SJSA1 (cell line): Measurements from ENCODE around the gene ERVK3-1. TPM values are rescaled to one million over a fixed set of nuclear protein-coding genes. Genes with fewer than 3 reads are reported as not detected.

Experiments used
- DNase-seq, 2 experiments: peaks; one replicate each; pipeline ENCODE4 v3.0.0-alpha.2; 2015 to 2020; ENCODE audit warnings: low spot score in 2 of 2, low read depth in 1 of 2
- H3K27ac ChIP-seq: fragments of 250-450 bp; sonication (Bioruptor Pico); 2 replicates; pipeline ENCODE4 v1.5.1; 2020; ENCODE audit warnings: mild to moderate bottlenecking, moderate library complexity
- H3K27me3 ChIP-seq: fragments of 250-450 bp; sonication (Bioruptor Pico); replicated peaks from 2 replicates; pipeline ENCODE4 v1.5.1; 2020; ENCODE audit warnings: mild to moderate bottlenecking, moderate library complexity
- H3K36me3 ChIP-seq: fragments of 250-450 bp; sonication (Bioruptor Pico); 2 replicates; pipeline ENCODE4 v1.5.1; 2020; ENCODE audit warnings: mild to moderate bottlenecking
- H3K4me1 ChIP-seq: fragments of 250-450 bp; sonication (Bioruptor Pico); replicated peaks from 2 replicates; pipeline ENCODE4 v1.6.1; 2021; ENCODE audit warnings: mild to moderate bottlenecking
- H3K4me3 ChIP-seq: fragments of 250-450 bp; sonication (Bioruptor Pico); 2 replicates; pipeline ENCODE4 v1.5.1; 2020; ENCODE audit warnings: mild to moderate bottlenecking
- H3K9me3 ChIP-seq: fragments of 250-450 bp; sonication (Bioruptor Pico); replicated peaks from 2 replicates; pipeline ENCODE4 v1.5.1; 2020; ENCODE audit warnings: mild to moderate bottlenecking
- total RNA-seq: library from RNA; depleted of rRNA; stranded (reverse); fragments of >200 nt; shearing (Covaris generic); gene quantifications from 2 replicates; pipeline ENCODE4 v1.2.3, GENCODE V29; 2014

Gene ERVK3-1
- total RNA-seq, 1 experiment from 2014 or later, result 44.4 TPM

GRCh38 chr19:58353717-58354477 lies 48.7 kb downstream of the ERVK3-1 start:
- Histone ChIP-seq H3K4me3 (no peak overlapping the region), H3K4me1 (peaks cover 7% of the 10 kb centered on the region), H3K27me3 (peaks cover 10% of the 10 kb centered on the region), H3K27ac (no peak overlapping the region), H3K36me3 (peaks cover 19% of the 10 kb centered on the region), H3K9me3 (peaks cover 7% of the 10 kb centered on the region)
- DNase-seq, result peak in 1 of 2 experiments; percentile 32

DNA sequence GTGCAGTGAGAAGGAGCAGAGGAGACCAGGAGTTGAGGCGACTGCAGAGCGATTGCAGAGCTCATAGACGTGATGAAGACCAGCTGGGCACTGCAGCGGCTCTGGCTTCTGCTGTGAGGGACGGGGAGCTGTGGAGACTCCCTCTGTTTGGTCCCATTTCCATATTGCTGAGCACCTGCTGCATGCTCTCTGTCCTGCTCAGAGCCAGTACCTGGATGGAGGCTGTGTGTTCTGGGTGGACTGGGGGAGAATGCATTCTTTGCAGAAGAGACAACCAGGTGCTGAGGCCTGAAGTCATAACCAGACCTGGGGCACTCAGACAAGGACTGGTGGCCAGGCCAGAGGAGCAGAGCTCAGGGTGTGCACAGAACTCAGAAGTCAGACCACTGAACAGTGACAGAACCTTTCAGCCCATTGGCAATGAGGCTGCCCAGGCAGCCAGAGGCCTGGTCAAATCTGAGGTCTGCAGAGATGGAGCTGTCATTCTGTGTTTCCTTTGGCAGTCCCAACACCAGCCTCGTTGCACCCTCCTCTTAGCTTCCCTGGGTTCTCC lies 49.4 kb downstream of the ERVK3-1 start:
- Histone ChIP-seq H3K27ac (no peak overlapping the region), H3K4me1 (peaks cover 7% of the 10 kb centered on the region), H3K27me3 (peaks cover 10% of the 10 kb centered on the region), H3K4me3 (no peak overlapping the region), H3K36me3 (peaks cover 19% of the 10 kb centered on the region), H3K9me3 (peaks cover 7% of the 10 kb centered on the region)
- no peak for DNase-seq

DNA sequence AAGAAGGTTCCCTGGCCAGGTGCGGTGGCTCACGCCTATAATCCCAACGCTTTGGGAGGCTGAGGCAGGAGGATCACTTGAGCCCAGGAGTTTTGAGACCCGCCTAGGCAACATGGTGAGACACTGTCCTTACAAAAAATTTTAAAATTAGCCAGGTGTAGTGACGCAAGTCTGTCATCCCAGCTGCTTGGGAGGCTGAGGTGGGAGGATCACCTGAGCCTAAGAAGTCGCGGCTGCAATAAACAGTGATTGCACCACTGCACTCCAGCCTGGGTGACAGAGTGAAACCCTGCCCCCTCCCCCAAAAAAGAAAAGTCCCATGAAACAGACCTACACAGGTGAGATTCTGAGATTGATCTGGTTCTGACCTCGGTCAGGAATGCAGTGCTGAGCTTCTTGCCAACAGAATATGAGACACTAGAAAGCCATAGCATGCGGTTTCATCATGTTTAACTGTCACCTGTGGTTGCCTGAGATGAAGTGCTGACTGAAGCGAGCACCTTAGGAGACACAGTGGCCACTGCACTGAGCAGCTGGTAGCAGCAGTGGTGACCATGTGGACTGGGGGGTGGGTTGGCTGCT lies 50.1 kb downstream of the ERVK3-1 start:
- no peak for DNase-seq
- H3K27me3 ChIP-seq, result peaks cover 10% of the 10 kb centered on the region
- no peak overlapping the region for H3K27ac ChIP-seq
- H3K4me3 ChIP-seq, result no peak overlapping the region
- H3K4me1 ChIP-seq, result peaks cover 7% of the 10 kb centered on the region
- H3K36me3 ChIP-seq, result peaks cover 16% of the 10 kb centered on the region
- peaks cover 7% of the 10 kb centered on the region for H3K9me3 ChIP-seq

DNA sequence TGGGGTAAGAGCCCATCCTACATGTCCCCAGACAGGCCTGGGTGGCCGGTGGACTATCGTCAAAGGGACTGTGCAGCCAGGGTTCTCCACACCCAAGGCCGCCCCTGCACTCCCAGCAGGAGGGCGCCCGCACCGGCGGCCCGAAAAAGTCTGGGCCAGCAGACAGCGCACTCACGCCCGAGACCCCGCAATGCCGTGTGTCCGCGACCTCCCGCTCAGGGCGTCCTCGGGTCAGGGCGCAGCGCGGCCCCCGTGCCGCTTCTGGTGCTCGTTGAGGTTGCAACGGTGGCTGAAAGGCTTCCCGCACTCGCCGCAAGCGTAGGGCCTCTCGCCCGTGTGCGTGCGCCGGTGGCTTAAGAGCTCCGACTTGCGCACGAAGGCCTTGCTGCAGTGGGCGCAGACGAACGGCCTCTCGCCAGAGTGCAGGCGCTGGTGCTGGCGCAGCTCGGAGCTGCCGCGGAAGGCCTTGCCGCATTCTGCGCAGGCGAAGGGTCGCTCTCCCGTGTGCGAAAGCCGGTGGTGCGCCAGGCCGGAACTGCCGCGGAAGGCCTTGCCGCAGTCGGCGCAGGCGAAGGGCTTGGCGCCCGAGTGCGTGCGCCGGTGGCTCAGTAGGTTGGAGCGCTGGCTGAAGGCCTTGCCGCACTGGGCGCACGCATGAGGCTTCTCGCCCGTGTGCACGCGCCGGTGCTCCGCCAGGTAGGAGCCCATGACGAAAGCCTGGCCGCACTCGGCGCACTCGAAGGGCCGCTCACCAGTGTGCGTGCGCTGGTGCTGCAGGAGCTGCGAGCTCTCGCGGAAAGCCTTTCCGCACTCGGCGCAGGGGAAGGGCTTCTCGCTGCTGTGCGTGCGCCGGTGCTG lies 51.0 kb downstream of the ERVK3-1 start:
- Histone ChIP-seq H3K4me1 (peaks cover 7% of the 10 kb centered on the region), H3K27me3 (peaks cover 10% of the 10 kb centered on the region), H3K4me3 (no peak overlapping the region), H3K9me3 (peaks cover 7% of the 10 kb centered on the region), H3K27ac (no peak overlapping the region), H3K36me3 (peaks cover 10% of the 10 kb centered on the region; the same call in 1 of the 2 replicates)
- DNase-seq, result peak in 1 of 2 experiments; percentile 13

DNA sequence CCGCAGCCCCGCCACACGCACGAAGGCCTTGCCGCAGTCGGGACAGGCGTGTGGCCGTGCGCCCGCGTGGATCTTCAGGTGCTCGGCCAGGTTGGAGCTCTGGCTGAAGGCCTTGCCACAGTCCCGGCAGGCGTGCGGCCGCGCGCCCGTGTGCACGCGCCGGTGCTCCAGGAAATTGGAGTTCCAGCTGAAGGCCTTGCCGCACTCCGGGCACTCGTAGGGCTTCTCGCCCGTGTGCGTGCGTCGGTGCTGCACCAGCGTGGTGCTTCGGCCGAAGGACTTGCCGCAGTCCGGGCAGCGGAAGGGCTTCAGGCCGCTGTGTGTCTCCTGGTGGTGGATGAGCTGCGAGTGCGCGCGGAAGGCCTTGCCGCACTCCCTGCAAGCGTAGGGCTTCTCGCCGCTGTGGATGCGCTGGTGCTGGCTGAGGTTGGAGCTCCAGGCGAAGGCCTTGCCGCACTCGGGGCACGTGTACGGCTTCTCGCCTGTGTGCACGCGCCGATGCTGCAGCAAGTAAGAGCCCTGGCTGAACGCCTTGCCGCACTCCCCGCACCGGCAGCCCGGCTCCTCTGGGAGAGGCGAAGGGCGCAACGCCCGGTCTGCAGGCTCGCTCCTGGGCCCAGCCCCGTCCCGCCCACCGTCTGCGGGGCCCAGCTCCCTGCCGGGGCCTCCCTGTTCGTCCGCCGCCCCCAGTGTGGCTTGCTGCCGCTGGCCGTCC lies 51.7 kb downstream of the ERVK3-1 start:
- peaks cover 10% of the 10 kb centered on the region for H3K27me3 ChIP-seq
- peaks cover 7% of the 10 kb centered on the region for H3K9me3 ChIP-seq
- H3K4me1 ChIP-seq, result peaks cover 14% of the 10 kb centered on the region
- H3K27ac ChIP-seq, result no peak overlapping the region
- peak in 1 of 2 experiments; percentile 36 for DNase-seq
- no peak overlapping the region for H3K4me3 ChIP-seq
- peaks cover 4% of the 10 kb centered on the region; the same call in 1 of the 2 replicates for H3K36me3 ChIP-seq

- peaks cover 7% of the 10 kb centered on the region for H3K9me3 ChIP-seq
- H3K27ac ChIP-seq, result no peak overlapping the region
- H3K4me3 ChIP-seq, result no peak overlapping the region
- peak in 1 of 2 experiments; percentile 42 for DNase-seq
- H3K4me1 ChIP-seq, result peaks cover 16% of the 10 kb centered on the region
- no peaks in the 10 kb centered on the region; the same call in 1 of the 2 replicates for H3K36me3 ChIP-seq
- H3K27me3 ChIP-seq, result peaks cover 10% of the 10 kb centered on the region
Observed at GRCh38 chr19:58357481-58358145, 52.4 kb downstream of the ERVK3-1 start.

DNA sequence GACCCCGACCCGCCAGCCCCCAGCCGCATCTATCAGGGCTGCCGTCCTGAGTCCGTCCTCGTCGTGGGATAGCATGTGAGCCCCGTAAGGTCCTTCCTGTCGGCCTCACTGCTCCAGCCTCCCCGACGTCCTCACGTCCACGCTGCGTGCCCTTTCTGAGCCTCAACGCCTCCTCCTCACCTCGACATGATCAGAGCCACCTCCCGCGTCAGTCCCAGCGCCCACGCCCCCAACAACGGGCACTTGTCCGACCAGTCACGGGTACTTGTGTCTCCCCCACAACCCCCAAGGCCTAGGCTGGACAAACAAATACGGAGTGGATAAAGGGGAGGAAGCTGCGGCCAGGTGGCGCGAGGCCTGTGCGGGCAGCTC lies 56.7 kb downstream of the ERVK3-1 start:
- DNase-seq, result peak in 1 of 2 experiments; percentile 60
- peaks cover 14% of the 10 kb centered on the region for H3K4me1 ChIP-seq
- no peaks in the 10 kb centered on the region for H3K36me3 ChIP-seq
- H3K27me3 ChIP-seq, result peaks cover 3% of the 10 kb centered on the region; the same call in 1 of the 2 replicates
- no peaks in the 10 kb centered on the region for H3K9me3 ChIP-seq
- H3K27ac ChIP-seq, result peak overlapping the region; percentile 74
- peak overlapping the region; percentile 48 for H3K4me3 ChIP-seq

DNA sequence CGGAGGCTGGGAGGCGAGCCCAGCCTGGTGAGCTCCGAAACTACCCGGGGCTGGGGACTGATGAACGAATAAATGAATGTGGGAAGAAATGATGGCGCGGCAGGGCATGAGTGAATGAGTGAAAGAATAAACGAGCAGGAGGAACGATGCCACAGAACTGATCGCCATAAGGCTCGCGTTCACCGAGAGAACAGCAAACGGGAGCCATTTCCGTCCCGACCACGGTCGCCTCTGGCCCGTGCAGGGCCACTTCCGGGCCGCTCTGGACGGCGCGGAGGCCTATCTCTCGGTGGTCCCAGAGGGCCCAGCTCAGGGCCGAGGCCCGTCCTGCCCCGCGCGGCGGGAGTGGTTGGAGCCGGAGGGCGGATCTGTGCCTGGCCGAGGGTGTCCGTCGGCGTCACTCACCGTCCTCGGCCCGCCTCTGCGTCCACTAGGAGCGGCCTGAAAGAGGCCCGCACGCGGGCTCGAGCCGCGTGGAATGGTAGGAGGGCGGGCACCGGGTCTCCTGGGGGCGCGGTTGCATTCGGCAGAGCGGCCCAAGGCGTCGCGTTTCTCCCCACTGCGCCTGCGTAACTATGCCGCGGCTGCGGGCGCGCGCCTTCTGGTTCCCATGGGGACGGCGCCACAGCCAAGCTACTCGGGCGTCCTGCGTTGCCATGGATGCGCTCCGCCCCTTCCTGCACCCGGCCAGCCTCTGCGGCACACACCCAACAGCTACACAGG lies 57.3 kb downstream of the ERVK3-1 start, which contains the start of gene ZNF497:
ZNF497 (minus strand) TSS at position 480 of the 723 bp plus-strand sequence. CDS start 5,116 bp downstream, outside the sequence.
- H3K4me3 ChIP-seq, result peak within 1 kb of the TSS; percentile 48
- H3K36me3 ChIP-seq, result no peaks in the 10 kb centered on the region
- peak; percentile 97 to 98 for DNase-seq
- peaks cover 14% of the 10 kb centered on the region for H3K4me1 ChIP-seq
- no peaks in the 10 kb centered on the region for H3K27me3 ChIP-seq
- peak within 1 kb of the TSS; percentile 74 for H3K27ac ChIP-seq
- H3K9me3 ChIP-seq, result no peaks in the 10 kb centered on the region

- Histone ChIP-seq H3K4me1 (peaks cover 14% of the 10 kb centered on the region), H3K27me3 (no peaks in the 10 kb centered on the region), H3K4me3 (no peak overlapping the region), H3K36me3 (no peaks in the 10 kb centered on the region), H3K9me3 (0 out of 2 replicates have a peak, but pooled peaks cover 7% of the 10 kb centered on the region), H3K27ac (no peak overlapping the region)
- DNase-seq, result no peak
Observed at GRCh38 chr19:58364146-58364545, 59.0 kb downstream of the ERVK3-1 start.
